Measurements from ENCODE around the gene KRTAP19-1.
A peak's percentile ranks its signal among the peaks of the same experiment; 100 is the strongest.
"Not testable (repeated sequence)": the region's sequence is repeated elsewhere in the genome, so short reads cannot be mapped to it uniquely, and the experiment has no call there.

Gene KRTAP19-1

GRCh38 chr21:30480145-30480544 lies at the start of gene KRTAP19-1:
Gene KRTAP19-1 (minus strand): TSS chr21:30480367. CDS start chr21:30480317, 50 bp downstream.
- no peak for DNase-seq

DNA sequence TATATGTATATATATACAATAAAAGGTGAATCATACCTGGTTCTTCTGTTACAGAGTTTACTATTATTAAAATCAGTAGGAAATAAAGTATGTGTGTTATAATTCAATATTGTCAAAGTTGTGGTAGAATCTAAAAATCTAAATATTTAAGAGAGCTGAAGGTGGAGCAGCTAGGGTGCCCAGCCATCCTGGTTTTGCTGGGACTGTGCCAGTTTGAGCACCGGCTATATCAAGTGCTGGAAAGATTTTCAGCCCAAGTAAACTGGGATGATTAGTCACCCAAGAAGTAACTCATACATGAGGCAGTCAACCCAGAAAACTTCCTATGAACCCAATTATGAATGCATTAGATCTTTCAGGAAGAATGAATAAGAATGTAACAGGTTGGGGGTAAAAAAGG lies 38.7 kb upstream of the KRTAP19-1 start:
- DNase-seq: no peak

- DNase-seq: no peak
These were observed 35.5 kb upstream of the KRTAP19-1 start for GRCh38 chr21:30515681-30516080.

DNA sequence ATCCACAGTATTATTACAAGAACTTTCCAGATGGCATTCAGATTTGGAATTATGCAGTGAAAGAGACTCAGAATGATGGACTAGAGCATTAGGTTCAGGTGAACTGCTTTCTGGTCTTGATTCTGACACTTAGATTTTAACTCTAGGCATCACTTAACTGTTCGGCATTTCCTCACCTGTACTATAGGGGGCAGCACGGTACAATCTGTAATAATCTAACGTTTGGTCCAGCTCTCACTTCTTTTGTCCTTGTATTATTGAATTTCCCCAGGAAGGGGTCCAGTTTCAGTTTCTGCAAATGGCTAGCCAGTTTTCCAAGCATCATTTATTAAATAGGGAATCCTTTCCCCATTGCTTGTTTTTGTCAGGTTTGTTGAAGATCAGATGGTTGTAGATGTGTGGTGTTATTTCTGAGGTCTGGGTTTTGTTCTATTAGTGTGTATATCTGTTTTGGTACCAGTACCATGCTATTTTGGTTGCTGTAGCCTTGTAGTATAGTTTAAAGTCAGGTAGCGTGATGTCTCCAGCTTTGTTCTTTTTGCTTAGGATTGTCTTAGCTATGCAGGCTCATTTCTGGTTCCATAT lies 25.5 kb upstream of the KRTAP19-1 start:
- DNase-seq: not testable (repeated sequence)

- DNase-seq: no peak
These were observed 21.9 kb upstream of the KRTAP19-1 start, which contains the start of gene KRTAP19-5 for GRCh38 chr21:30502041-30502440. Gene KRTAP19-5 (minus strand): TSS chr21:30502141. CDS start chr21:30502090, 51 bp downstream.

DNA sequence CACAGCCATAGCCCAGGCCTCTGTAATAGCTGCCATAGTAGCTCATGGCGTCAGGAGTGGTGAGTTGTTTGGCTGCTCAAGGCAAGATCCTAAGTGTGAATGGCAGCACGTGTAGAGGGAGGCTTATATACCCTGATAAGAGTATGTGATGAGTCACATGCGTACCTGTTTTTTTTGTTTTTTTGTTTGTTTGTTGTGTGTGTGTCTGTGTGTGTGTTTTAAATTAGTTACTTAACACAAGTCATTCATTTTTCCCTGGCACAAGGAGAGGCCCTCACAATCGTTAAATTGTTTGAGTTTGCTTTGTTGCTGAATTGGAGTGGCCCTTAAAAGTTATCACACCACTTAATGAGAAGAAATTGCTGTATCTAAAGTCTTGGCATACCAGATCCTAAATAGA lies 16.9 kb upstream of the KRTAP19-1 start, which contains the start of gene KRTAP19-4:
KRTAP19-4 (minus strand) TSS at position 101 of the 400 bp plus-strand sequence; CDS start at position 46, 55 bp downstream.
- DNase-seq: no peak

DNA sequence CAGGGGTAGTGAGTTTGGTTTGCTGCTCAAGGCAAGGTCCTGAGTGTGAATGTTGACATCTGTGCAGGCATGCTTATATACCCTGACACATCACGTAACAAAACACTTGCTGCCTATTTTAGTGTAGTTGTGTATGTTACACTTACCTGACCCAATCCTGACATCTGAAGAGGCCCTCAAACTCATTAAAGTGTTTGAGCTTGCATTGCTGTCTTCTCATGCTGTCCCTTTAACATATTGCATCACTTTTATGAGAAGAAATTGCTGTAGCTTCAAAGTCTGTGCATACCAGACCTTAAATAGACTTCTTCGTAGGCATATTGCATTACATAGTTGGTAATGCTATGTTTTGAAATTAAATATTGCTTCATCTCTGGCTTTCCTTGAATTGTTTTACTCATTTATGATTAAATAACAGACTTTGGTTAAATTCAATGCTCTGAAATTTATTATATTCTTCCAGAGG lies 11.8 kb upstream of the KRTAP19-1 start, which contains the start of gene KRTAP19-3:
KRTAP19-3 (minus strand) TSS at position 51 of the 466 bp plus-strand sequence. CDS start 56 bp downstream, outside the sequence.
- no peak for DNase-seq

DNA sequence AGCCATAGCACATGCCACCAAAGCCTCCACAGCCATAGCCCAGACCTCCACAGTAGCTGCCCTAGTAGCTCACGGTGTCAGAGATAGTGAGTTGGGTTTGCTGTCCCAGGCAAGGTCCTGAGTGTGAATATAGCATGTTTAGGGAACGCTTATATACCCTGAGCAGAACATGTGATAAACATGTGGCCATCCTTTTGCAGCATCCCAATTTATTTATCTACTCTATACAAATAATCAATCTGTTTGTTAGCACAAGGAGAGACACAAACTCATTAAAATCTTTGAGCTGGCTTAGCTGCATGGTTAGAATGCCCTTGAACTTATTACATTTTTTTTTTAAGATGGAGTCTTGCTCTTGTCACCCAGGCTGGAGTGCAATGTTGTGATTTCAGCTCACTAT lies 7.2 kb upstream of the KRTAP19-1 start, which contains the start of gene KRTAP19-2:
KRTAP19-2 (minus strand) TSS at position 101 of the 400 bp plus-strand sequence; CDS start at position 13, 88 bp downstream.
- DNase-seq: no peak

DNA sequence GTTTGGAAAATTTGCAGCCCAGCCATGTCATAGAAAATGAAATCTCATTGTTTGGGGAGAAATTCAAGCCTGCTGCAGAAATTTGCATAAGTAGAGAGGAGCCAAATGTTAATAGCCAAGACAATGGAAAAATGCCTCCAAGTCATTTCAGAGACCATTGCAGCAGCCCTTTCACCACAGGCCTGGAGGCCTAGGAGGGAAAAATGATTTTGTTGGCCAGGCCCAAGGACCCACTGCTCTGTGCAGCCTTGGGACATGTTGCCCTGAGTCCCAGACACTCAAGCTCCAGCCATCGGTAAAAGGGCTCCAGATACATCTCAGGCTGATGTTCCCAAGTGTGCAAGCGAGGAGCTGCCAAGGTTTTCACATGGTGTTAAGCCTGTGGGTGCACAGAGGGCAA lies 6.0 kb upstream of the KRTAP19-1 start:
- DNase-seq: no peak

DNA sequence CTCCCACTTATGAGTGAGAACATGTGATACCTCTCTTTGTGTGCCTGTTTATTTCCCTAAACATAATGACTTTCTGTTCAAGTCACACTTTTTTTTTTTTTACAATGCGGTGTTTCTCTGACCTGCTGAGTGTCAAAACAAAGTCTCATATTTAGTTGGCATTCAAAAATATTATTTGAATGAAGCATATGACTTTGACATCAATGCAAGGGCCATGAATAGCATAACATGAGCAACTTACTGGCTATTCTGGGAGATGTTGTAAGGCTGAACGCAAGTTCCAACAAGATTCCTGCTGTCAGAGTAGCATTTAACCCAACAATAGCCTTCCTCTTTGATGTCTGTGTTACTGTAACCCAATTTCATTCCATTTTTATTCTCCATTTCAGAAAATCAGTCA lies 2.0 kb upstream of the KRTAP19-1 start:
- DNase-seq: no peak

GRCh38 chr21:30479259-30479658 lies 908 bp downstream of the KRTAP19-1 start:
- DNase-seq: no peak

- no peak for DNase-seq
These were observed 2.2 kb downstream of the KRTAP19-1 start for GRCh38 chr21:30478004-30478403.

- no peak for DNase-seq
These were observed 11.1 kb downstream of the KRTAP19-1 start for GRCh38 chr21:30468900-30469714.

DNA sequence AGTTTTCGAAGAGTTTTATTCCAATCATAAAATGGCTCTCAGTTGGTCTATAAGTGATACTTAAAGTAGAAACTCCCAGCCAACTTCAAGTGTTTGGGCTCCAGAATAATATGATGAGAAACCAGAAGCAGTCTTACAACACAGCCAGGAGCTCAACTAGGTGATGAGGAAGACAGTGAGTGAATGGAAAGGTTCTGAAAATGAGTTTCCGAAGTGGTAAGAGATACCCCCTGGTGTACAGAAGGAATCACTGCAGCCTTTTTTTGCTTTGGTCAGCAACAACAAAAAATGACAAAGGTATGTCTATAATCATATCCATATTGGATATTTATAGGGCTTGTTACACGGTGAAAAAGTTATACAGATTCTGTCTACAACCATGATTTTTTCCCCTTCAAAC lies 16.5 kb downstream of the KRTAP19-1 start:
- DNase-seq: no peak

DNA sequence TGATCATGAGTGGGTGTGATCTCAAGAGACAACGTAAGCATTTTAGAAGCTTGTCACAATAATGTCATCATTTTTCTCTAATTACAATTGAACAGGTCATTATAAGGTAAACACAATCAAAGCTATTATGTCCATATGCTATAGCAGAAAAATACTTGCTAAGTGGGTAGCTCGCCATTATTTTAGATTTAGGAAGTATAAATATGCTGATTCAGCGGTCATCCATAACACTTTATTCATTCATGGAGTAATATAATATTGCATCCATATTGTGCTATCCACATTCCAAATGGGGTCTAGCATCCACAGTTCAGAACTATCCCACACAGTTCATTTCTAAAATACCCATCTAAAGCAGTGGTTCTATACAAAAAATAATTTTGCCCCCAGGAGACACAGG lies 31.7 kb downstream of the KRTAP19-1 start:
- no peak for DNase-seq

DNA sequence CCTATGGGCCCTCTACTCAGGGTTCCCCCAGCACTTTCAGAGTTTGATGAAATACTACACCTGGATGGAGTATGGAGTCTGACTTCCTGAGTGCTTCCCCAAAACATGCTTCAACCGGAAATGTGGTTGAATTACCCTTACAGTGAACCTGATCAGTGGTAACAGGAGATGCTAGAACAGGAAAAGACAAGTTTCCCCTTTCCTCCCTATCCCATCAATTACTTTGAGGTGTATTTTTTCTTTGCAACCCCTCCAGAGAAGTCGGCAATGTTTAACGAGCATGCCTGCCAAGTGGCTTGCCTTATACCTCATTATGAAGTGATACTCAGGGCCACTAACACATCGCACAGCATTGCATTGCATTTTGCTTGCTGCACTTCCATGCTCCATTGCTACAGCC lies 33.1 kb downstream of the KRTAP19-1 start:
- no peak for DNase-seq

DNA sequence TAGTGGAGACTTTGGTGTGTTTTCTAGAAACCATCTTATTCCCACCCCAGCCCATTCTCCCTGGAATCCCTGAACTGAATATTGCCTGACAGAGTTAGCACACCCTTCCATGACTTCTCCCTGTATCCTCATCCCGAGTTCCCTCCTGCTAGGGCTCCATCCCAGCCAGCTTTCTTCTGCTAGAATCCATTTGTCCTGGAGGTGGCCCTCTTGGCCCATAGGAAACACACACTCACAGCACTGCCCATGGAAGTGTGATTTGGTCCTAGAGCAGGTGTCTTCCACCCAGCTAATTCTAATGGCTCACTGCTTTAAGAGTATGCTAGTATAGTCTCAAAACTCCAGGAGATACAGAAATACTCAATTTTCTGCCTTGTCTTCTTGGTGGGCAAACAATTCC lies 36.0 kb downstream of the KRTAP19-1 start:
- no peak for DNase-seq

- no peak for DNase-seq
These were observed 36.9 kb downstream of the KRTAP19-1 start for GRCh38 chr21:30443226-30443625.

DNA sequence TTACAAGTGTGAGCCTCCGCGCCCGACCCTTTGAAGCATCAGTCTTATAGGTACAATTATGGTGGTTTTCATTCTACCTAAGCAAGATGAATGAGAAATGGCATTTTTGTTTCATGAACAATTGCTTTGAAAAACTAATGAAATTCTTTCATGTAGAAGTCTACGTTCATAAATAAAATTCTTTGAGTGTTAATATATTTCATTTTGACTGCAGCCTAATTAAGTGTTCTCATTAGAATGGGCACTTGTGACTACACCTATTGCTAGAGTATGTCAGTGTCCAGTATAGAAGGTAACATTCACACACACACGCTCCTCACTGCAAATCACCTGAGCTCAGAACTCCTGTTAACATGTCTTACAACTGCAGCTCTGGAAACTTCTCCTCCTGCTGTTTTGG lies 40.2 kb downstream of the KRTAP19-1 start, which contains the start of gene KRTAP15-1:
KRTAP15-1 (plus strand) TSS at position 301 of the 400 bp plus-strand sequence; CDS start at position 354, 53 bp downstream.
- no peak for DNase-seq

DNA sequence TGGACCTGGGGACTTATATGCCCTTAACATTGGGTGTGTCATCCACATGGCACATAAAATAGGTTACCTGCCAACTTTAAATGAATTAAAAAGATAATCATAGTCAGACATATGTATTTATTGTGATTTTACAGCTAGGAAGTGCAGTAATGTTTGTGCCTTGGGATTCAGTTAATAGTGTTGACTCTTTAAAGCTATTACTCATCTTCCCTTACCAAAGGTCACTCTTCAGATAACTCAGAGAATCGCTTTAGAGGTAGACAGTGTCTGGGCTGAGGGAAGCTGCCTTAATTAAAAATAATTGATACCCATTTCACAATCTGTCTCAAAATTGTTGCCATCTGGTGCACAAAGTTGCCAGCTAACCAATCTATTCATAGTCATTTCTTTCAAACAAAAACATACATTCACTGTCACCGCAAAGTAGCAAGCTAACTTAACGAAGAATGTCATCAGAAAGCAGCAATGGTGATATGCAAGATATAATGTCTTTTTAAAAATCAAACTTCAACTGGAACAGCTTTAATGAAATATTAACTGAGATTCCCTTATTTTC lies 43.1 kb downstream of the KRTAP19-1 start:
- DNase-seq: no peak

GRCh38 chr21:30434033-30434631 lies 46.0 kb downstream of the KRTAP19-1 start:
- DNase-seq: peak; percentile 14

GRCh38 chr21:30430170-30430655 lies 50.0 kb downstream of the KRTAP19-1 start, which contains the start of gene KRTAP13-4:
Gene KRTAP13-4 (plus strand): TSS chr21:30430220. CDS start chr21:30430276, 56 bp downstream.
- DNase-seq: no peak

Data from GDM1 (cell line).